A204.1 (cell line): ENCODE measurements around the gene IGLL1.
"Not testable (repeated sequence)": the region's sequence is repeated elsewhere in the genome, so short reads cannot be mapped to it uniquely, and the experiment has no call there.

ENCODE experiments used
- FAIRE-seq: peaks from 2 replicates; lab custom pipeline; 2012; peaks lifted over from hg19 to GRCh38; lab: Jason Lieb, UNC

Gene IGLL1

DNA sequence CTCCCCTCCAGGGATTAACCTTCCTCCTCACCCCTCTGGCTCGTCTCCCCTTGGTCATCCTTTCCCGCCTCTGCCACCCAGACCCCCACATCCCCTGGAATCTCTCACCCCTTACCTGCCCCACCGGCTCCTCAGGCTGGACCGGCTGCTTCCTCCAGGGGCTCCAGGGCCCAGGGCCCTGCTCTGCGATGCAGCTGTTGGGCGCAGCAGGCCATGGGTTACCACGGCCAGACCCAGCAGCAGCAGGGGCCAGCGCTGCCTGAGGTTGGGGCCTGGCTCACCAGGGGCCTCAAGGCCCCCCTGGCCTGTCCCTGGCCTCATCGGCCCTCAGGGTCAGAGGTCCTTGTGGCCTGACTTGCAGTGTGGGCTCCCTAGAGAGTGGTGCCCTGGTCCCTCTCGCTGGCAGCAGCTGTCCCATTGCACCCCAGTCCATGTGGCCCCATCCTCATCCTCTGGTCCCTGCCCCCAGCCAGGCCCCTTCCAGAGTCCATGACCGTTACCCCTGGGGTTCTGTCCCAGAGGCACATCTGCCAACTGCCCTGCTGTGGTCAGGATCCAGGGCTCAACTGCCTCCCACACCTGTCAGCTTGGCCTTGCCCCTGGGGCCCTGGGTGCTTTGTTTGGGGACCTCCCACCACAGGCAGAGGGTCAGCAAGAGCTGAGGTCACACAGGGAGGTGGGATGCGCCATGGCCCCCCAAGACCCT, at the start of gene IGLL1:
TSS of gene IGLL1 (minus strand) at position 421 of the 706 bp plus-strand sequence. CDS start at position 321, 100 bp downstream.
- no peak for FAIRE-seq

DNA sequence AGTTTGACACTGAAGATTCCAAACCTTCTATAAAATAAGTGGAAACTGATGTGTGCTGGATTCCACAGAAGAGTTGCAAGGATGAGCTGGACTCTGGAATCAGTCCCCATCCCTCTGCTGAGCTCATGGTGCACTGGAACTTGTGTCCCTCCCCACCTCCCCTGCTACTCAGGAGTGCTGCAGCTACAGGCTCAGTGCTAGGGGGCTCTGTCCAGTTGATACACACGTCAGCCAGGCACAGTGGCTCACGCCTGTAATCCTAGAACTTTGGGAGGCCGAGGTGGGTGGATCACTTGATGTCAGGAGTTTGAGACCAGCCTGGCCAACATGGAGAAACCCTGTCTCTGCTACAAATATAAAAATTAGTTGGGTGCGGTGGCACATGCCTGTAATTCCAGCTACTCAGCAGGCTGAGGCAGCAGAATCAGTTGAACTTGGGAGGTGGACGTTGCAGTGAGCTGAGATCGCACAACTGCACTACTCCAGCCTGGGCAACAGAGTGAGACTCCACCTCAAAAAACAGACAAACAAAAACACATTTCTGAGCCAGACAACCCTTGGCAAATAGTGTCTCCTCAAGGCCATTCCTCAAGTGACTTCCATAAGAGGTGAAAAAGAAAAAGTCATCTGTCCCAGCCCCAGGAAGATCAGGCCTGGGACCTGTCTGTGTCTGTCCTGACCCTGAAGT, 48.1 kb upstream of the IGLL1 start:
- FAIRE-seq: not testable (repeated sequence)

DNA sequence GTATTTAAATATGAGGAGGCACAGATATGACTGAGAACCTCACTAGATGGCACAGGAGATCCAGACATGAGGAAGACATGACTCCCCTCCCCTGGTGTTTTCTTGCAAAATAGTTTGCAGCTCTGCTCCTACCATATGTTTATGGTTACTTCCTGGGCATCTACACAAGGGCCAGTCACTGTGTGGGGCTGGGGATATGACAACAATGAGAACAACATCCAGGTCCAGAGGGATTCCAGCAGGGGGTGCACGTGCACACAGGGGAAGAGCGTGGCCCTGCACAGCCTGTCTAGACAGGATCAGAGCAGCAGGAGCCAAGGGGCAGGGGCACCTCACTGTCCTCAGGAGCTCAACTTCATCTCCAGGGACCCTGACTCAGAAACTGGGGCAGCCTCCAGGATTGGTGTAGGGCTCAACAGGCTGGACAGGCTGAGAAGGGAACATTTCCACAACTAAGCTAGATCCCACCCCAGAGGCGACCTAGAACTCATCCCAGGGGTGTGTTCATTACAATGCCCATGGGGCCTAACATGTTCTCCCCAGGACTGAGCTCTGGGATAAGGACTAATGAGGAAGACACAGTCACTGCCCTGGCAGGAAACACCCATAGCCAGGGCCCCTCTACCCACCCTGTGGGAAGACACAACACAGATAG, 47.4 kb upstream of the IGLL1 start:
- not testable (repeated sequence) for FAIRE-seq

DNA sequence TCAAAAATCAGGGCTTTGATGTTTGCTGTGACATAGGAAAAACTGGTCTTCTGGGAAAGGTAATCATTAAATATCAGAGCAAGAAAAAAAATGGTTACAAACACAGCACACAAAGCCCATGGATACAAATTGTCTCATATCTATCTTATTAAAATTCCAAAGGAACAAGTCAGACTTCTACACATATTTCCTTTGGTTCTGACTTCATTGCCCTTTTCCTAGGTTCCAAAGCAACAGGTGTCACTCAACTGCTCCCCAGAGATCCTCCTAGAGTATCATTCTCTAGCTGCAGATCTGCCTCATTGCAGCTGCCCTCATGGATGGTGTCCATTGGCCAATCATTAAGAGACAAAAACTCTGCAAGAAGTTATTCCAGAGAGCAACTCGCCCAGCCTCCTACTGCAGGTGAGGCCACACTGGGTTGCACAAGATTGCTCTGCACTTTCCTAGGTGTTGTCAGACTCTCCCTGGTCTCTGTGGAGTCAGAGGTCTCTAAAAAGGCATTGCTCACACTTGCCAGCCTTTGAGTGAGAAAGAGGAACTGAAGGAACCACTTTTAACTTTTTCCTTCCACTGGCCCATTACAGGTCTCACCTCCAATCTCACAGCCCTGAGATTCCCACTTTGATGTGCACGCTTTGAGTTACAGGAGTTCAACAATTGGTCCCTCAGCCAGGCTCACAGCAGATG, 46.3 kb upstream of the IGLL1 start:
- FAIRE-seq: no peak

DNA sequence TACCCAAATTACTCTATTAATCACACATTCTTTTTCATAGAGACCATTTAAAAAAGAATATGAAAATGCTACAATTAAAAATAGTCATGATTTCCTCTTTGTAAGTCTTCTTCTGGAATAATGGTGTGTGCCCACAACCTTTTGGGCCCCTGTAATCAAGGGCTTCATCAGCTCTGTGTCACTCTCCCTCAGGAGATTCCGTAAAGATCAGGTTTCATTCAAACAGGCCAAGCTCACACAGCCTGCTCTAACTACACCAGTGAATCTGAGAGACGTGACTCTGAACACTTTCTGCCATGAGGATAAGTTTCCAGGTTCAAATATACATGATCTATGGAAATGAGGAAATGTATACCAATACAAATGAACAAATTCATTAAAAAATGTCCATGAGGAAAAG, 42.5 kb upstream of the IGLL1 start:
- FAIRE-seq: no peak

DNA sequence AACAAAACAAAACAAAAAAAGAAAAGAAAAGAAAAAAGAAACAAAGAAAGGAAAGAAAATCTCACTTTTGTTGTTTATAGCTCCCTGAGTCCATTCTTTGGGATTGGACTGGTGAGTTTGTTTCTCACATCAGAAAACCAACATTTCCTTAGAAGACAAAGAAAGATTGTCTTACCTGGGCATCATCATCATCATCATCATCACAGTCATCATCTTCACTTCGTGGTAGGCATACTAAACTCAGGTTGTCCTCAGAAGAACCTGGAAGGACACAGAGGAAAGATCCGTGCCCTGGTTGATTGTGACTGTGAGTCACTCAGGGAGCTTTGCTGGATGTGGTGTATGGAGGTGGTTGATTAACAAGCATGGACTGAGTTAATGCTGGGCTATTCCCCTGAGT, 41.8 kb upstream of the IGLL1 start:
- not testable (repeated sequence) for FAIRE-seq

DNA sequence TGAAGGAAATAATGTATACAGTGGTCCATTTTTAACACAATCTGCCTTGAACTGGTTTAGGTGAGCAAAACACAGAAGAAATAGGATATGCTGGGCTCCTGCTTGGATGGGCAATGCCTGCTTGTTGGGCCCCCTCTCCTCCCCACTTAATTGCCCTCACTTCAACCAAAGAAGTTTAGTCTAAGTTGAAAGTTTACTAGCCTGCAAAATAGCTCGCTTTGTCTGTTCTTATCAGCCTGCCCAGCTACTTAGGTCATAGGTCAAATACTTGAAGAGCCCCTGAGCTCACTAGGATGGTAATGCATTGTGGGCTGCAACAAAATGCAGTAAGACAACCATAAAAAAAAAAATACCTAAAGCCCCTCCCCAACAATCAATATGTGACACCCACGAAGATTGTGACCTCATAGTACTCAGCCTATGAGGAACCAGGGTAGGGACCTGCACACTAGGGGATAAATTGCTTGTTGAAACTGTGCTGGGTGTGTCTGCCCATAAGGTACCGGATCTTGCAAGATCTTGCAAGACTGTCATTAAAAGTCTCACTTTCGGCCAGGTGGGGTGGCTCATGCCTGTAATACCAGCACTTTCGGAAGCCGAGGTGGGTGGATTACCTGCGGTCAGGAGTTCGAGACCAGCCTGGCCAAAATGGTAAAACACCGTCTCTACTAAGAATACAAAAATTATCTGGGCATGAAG, 41.1 kb upstream of the IGLL1 start:
- FAIRE-seq: no peak

DNA sequence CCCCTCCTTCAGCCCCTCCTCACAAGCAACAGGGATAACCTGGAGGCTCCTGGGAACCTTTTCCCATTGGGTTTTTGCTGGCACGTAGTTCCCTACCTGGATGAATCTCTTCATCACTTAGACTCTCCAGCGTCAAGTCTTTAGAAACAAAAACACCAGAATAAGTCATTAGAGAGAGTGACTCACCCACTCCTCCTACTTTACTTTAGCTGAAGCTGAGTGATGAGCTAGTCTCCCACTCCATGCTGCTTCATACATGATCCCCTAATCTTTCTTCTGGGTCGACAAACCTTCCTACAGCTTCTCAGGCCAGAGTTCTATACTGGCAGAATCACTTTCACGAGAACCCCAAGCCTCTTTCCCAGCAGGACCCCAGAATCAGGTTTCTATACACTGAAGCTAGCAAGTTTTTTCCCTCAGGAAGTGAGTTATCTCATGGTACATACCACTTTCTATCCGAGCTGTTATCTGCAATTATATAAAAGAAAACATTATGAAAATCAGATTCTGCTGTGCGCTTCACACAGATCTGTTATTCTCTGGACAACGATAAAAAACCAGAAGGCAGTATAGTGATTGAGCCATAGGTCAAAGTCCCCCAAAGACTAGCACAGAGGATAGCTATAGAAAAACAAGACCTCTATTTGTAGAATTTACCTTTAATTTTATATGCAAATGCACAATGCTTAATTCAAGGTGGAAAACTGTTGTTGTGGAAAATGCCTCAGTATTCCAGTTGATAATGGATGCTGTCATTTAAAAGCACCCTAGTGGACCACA, 33.3 kb upstream of the IGLL1 start:
- no peak for FAIRE-seq

DNA sequence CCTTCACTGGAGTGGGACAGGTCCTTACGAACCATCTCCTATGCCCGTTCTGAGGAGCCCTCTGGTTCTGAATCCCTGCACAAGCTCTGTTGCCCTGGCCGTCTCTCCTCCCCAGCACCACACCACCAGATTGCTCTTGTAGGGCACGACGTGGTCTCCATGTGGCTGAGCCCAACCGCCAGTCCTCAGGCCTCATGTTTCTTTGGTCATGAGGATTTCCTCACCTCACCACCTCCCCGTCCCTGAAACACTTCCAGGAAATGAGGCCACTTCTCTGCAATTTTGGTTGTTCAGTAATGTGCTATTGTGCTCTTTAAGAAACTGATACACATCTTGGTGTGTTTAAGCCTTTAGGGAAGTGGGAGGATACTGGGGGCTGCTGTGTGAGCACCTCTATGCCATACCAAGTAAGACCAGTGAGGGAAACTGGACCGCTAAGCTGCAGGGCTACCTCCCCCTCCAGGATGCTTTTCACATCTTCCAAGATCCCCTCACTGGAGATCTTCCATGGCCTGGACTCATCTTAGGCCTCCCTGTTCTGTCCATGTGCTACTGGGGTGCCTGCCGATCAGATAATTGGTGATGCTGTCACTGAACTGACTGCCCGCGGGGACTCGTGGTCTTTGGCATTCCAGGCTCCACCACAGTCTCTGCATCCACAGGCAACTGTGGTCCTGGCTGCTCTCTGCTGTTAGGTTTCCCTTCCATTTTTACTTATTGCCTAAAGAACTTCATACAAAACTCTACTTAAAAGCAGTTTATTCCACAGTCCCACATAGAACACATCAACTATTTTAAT, 30.1 kb upstream of the IGLL1 start:
- no peak for FAIRE-seq

DNA sequence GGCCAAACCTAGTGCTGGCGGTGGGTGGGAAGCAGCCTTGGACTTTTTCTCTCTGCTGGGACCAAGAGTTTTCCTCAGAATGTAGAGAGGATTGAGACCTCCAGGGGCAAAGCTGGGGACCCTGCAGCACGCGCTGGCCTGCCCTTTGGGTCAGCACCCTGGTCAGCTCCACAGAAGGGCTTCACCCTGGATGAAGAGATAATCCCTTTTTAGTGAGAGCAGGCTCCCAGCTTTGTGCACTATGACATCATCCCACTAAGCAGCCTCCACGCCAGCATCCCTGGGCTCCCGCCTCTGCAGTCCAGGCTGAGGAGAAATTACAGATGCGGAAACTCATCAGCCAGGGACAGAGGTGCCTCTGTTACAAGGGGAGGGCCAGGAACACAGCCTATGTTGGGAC, 28.5 kb upstream of the IGLL1 start:
- FAIRE-seq: no peak

DNA sequence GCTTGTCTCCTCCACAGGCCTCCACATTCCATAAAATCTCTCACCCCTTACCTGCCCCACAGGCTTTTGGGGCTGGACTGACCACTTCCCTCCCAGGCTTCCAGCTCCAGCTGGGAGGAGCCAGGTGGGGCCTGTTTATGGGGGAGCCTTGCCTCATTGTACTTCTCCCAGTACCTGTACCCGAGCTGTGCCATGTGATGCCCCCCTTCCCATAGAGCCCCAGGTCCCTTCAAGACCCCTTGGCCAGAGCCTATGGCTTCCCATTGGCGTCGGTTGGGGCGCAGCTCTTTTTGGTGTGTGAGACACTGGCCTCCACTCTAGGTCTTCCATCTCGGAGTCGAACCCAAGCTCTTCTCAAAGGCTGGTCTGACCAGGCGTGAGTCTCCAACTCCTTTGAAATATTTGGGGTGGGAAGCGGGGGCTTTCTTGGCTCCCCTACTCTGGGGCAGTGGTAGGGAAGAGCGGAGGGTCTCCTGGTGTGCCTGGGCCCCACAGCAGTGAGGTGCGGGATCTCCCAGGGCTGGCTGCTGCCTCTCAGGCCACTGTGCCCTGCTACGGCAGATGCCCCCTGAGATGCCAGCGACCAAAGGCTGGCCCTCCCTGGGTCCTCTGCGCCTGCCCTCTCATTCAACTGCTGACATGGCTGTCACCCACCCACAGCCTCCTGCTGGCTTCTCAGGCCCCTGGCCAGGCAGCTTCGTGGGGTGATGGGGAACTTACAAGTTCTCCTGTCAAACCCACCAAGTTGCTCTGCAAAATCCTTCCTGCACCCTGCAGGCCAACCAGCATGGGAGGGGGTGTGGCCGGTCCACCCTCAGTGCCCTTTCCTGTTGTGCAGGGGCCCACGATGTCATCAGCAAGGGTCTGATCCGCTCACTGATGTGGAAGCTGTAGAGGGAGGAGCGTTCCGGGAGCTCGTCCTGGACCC, 26.4 kb upstream of the IGLL1 start:
- FAIRE-seq: no peak

DNA sequence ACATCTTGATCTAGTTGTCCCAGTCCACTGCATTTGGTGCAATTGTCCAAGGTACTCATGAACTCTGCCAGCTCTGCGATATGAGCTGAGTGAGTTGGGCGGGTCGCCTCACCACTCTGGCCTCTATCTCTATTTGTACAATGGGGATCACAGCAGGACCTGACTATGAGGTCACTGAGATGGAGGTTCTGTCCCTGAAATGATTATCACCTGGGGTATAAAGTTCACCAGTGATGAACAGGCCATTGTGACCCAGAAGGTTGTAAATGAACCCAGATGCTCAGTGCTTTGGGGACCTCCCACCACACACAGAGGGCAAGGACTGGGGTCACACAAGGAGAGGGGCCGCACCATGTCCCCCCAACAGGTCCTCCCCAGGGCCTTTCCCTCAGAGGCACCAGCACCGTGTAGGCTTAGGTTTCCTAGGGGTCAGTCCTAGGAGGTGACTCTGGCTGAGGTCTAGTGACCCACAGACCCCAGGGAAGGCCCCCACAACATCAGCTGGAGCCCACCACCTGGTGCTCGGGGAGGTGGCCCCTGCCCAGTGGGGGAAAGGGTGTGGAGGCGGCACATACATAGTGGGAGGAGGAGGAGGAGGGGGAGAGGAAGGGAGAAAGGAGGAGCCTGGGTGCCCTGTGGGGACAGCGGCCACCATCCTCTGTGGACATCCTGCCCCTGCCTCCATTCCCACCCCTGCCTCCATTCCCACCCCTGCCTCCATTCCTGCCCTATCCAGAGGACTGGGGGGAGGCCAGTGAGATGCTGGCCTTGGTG, 25.0 kb upstream of the IGLL1 start:
- FAIRE-seq: no peak

DNA sequence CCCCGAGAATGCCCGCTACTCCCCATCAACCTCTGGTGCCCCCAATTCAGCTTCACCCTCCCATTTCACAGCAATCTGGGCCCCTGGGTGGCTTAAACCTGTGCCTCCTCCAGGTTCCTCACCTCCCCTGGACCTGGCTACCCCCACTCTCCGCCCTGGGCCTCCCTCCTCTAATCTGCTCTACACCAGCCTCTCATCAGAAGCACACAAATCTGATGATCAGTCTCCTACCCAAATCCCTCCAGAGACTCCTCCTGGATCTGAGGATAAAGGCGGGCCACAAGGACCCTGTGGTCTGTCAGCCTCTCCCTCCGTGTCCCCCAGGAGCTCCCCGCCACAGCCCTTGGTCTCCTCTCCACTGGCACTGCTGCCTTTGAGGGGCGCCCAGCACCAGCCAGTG, 23.2 kb upstream of the IGLL1 start:
- FAIRE-seq: no peak

DNA sequence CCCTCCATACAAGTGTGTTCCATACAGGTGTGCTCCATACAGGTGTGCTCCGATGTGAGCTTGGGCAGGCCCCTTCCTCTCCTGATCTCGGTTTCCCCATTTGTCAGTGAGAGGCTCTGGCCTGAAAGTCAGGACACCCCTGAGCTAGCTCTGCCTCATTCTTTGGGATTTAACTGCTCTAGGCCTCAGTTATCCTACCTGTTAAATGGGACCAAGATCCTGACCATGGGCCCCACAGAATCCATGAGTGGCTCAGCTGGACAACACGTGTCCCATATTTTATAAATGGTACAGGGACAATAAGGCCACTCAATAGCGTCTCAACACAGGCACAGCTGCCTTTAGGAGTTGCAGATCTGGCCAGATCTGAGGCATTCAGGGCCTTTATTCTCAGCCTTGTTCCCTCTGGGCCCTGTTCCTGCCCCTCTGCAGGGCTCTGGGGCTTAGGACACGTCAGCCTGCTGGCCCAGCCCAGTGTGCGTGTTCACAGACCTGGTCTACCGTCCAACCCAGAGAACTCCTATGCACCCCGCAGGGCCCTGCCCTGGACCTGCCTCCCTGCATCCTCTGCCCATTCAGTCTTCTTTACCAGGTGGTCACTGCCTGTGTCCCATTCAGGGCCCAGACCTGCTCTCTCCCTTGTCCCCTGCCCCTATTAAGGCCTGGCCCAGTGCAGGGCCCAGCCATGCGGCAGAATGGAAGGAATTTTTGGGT, 18.9 kb upstream of the IGLL1 start:
- no peak for FAIRE-seq

DNA sequence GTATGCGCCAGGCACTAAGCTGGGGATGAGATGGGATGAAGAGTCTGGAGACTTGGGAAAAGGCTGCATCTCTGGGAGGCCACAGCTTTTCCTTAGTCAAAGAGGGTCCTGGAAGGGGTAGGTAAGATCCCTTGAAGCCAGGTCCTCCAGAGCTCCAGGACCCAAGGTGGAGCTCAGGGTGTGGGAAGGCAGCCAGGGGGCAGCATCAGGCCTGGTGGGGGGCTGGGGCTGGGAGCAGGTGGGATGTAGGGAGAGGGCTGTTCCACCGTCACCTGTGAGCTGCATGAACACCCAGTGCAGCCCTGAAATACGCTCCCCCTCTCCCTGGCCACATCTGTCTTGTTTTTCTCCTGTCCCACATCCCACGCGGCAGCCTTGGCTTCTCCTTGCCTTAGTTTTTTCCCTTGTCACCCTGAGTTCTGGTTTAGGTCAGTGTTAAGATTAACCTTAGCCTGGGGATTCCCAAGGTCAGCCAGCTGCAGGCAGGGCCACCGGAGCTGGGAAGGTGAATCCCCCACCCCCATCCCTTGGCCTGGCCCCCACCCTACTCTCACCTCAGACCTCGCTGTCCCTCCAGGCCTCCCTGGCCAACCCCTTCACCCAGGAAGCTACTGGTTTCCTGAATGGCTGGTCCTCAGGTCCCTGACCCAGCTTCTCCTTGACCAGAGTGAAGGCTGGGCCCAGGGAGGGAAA, 17.6 kb upstream of the IGLL1 start:
- FAIRE-seq: not testable (repeated sequence)

DNA sequence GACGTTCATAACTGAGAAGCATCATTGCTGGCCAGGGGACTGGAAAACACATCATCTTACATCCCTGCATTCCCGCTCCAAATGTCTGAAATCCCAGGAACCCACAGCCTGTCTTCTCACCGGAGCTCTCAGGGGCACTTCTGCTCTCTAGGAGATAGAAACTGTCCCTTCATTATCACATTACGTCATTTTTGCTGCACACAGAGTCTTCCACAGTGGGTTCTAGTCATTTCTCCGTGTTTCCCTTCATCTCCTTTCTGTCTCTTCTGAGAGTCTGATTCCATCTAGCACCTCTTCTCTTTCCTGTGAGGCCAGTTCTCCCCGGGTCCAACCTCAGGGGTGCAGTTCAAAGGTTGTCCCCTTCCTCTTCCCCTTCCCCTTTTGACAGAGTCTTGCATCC, 15.8 kb upstream of the IGLL1 start:
- not testable (repeated sequence) for FAIRE-seq

DNA sequence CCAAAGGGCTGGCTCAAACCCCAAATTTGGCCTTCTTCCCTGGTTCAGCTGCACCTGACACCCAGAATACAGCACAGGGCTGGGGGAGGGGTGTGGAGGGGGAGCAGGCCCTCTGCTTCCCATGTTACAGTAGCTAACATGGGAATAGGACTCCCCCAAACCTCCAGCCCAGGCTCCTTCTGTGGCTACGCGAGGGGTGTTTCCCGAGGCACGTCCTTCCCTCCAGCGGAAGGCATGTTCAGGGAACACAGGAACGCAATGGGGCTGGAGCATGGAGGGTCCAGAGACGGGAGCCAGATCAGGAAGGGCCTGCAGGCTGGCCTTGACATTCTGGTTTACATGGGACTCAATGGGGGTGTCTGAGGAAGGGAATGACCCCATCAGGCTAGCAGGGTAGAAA, 11.8 kb upstream of the IGLL1 start:
- FAIRE-seq: no peak
